Measurements from ENCODE around the gene PRKD2. TPM values are rescaled to one million over a fixed set of nuclear protein-coding genes. Genes with fewer than 3 reads are reported as not detected.
"Not testable (repeated sequence)": the region's sequence is repeated elsewhere in the genome, so short reads cannot be mapped to it uniquely, and the experiment has no call there.

The PRKD2 gene
- total and polyA plus RNA-seq, 5 experiments from 2014 or later: 28.6 to 102 (median 79.7) TPM

GRCh38 chr19:46634045-46634655 lies 82.8 kb downstream of the PRKD2 start:
- H3K4me1 Mint-ChIP-seq: peaks cover 15 to 32% (median 23%) of the 10 kb centered on the region in 4 donors
- peak overlapping the region; percentile 41 to 98 (median 91) for H3K27ac Mint-ChIP-seq
- POLR2A ChIA-PET: interaction anchor here (0.5 to 4.4 kb wide), 7 partner anchors 10 to 94 kb away, joined by 4 to 25 read pairs (median 7); partner anchors contain the start of genes CALM3 and PTGIR
- no peaks in the 10 kb centered on the region for H3K36me3 Mint-ChIP-seq
- no peaks in the 10 kb centered on the region for H3K9me3 Mint-ChIP-seq
- DNase-seq: peak; percentile 86 to 97 (median 93)
- peak overlapping the region in 9 of 10 donors; percentile 79 to 88 (median 85) for H3K4me3 Mint-ChIP-seq
- H3K27me3 Mint-ChIP-seq: peaks cover 0 to 4% (median 0%) of the 10 kb centered on the region in 5 donors
- ATAC-seq: peak; percentile 61 to 78

DNA sequence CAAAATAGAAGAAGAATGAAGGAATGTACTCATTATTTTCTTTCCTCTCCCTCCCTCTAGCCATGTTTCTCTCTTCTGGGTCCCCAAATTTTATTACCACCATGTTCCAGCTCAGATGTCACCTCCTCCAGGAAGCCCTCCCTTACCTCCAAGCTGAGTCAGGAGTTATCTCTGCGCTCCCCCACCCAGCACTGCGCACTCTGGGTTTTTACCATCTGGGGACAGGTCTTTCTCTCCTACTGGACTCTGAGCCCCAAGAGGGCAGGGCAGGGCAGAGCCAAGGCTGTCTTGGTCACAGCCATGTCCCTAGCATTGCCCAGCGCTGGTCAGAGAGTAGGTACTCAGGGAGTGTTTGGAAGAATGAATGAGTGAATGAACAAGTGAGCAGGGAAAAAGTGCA lies 83.8 kb downstream of the PRKD2 start:
- Mint-ChIP-seq H3K4me3 (peak overlapping the region in 9 of 10 donors; percentile 33 to 88 (median 85)), H3K4me1 (peaks cover 18 to 39% (median 25%) of the 10 kb centered on the region in 4 donors), H3K36me3 (no peaks in the 10 kb centered on the region), H3K27ac (peak overlapping the region in 9 of 10 donors; percentile 58 to 98 (median 93)), H3K27me3 (peaks cover 0 to 4% (median 0%) of the 10 kb centered on the region in 5 donors), H3K9me3 (no peaks in the 10 kb centered on the region)
- POLR2A ChIA-PET: interaction anchor here (1.0 to 4.4 kb wide), 7 partner anchors 9 to 32 kb away, joined by 4 to 25 read pairs (median 7); partner anchors contain the start of genes CALM3 and PTGIR
- ATAC-seq: no peak
- DNase-seq: no peak

- H3K27ac Mint-ChIP-seq: peak overlapping the region in 1 of 10 donors; percentile 29
- H3K9me3 Mint-ChIP-seq: no peaks in the 10 kb centered on the region
- H3K27me3 Mint-ChIP-seq: peaks cover 0 to 4% (median 0%) of the 10 kb centered on the region in 5 donors
- DNase-seq: no peak
- H3K4me3 Mint-ChIP-seq: no peak overlapping the region
- no peaks in the 10 kb centered on the region for H3K36me3 Mint-ChIP-seq
- peaks cover 19 to 45% (median 31%) of the 10 kb centered on the region in 4 donors for H3K4me1 Mint-ChIP-seq
- POLR2A ChIA-PET: interaction anchor here (0.6 to 2.3 kb wide), 6 partner anchors 10 to 118 kb away, joined by 3 to 10 read pairs (median 4); no protein-coding TSS in a partner anchor
- no peak for ATAC-seq
Observed at GRCh38 chr19:46631481-46631880, 85.4 kb downstream of the PRKD2 start.

- peaks cover 17 to 43% (median 33%) of the 10 kb centered on the region in 4 donors for H3K4me1 Mint-ChIP-seq
- peaks cover 0 to 4% (median 0%) of the 10 kb centered on the region in 5 donors for H3K27me3 Mint-ChIP-seq
- ATAC-seq (no peak), DNase-seq (no peak)
- no peaks in the 10 kb centered on the region for H3K36me3 Mint-ChIP-seq
- H3K27ac Mint-ChIP-seq: no peak overlapping the region
- H3K4me3 Mint-ChIP-seq: no peak overlapping the region
- POLR2A ChIA-PET: interaction anchor here (0.7 to 2.3 kb wide), 6 partner anchors 9 to 91 kb away, joined by 3 to 10 read pairs (median 6); no protein-coding TSS in a partner anchor
- H3K9me3 Mint-ChIP-seq: no peaks in the 10 kb centered on the region
Observed at GRCh38 chr19:46630586-46631205, 86.2 kb downstream of the PRKD2 start.

GRCh38 chr19:46629546-46630025 lies 87.3 kb downstream of the PRKD2 start:
- no peaks in the 10 kb centered on the region for H3K36me3 Mint-ChIP-seq
- H3K27ac Mint-ChIP-seq: peak overlapping the region in 3 of 10 donors; percentile 62 to 89 (median 77)
- no peak overlapping the region for H3K4me3 Mint-ChIP-seq
- no peaks in the 10 kb centered on the region for H3K9me3 Mint-ChIP-seq
- H3K27me3 Mint-ChIP-seq: peaks cover 0 to 4% (median 0%) of the 10 kb centered on the region in 5 donors
- POLR2A ChIA-PET: interaction anchor here (2.1 to 2.3 kb wide), 2 partner anchors 8 to 12 kb away, joined by 9 to 10 read pairs; no protein-coding TSS in a partner anchor
- no peak for DNase-seq
- peaks cover 18 to 49% (median 39%) of the 10 kb centered on the region in 4 donors for H3K4me1 Mint-ChIP-seq
- no peak for ATAC-seq

- Mint-ChIP-seq H3K4me1 (peaks cover 21 to 47% (median 41%) of the 10 kb centered on the region in 4 donors), H3K27ac (peak overlapping the region in 5 of 10 donors; percentile 6 to 48 (median 20))
- not testable (repeated sequence) for ATAC-seq, H3K27me3 Mint-ChIP-seq, H3K4me3 Mint-ChIP-seq, DNase-seq, H3K36me3 Mint-ChIP-seq, H3K9me3 Mint-ChIP-seq
- POLR2A ChIA-PET: interaction anchor here (2.1 kb wide), 1 partner anchor 12 kb away, joined by 9 read pairs; no protein-coding TSS in a partner anchor
Observed at GRCh38 chr19:46628970-46629369, 87.9 kb downstream of the PRKD2 start.

GRCh38 chr19:46626446-46626845 lies 90.5 kb downstream of the PRKD2 start:
- Mint-ChIP-seq H3K4me3 (no peak overlapping the region), H3K27me3 (peaks cover 0 to 2% (median 0%) of the 10 kb centered on the region in 5 donors), H3K36me3 (no peaks in the 10 kb centered on the region), H3K4me1 (peaks cover 20 to 51% (median 43%) of the 10 kb centered on the region in 4 donors), H3K9me3 (no peaks in the 10 kb centered on the region), H3K27ac (no peak overlapping the region)
- DNase-seq: no peak
- POLR2A ChIA-PET: no interaction called here
- ATAC-seq: no peak

DNA sequence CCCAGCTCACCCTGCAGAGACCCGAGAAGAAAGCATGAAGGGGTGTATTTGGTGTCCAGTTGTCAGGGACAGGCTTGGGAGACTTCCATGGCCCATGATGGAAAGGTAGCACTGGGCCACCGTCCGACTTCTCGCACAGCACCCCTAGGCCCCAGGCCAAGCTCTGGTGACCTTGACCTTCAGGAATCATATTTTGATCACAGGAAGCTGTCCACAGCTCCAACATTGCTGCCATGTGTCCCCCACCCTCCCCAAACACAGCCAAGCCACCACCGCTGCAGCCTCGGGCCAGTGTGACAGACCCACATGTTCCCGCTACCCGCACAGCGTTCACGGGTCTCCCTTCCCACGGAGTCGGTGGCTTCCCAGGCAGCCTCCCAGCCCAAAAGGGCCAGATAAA lies 91.2 kb downstream of the PRKD2 start:
- ATAC-seq (no peak), DNase-seq (no peak)
- Mint-ChIP-seq H3K27me3 (peaks cover 0 to 2% (median 0%) of the 10 kb centered on the region in 5 donors), H3K27ac (peak overlapping the region in 2 of 10 donors; percentile 33 to 38), H3K4me3 (no peak overlapping the region), H3K9me3 (no peaks in the 10 kb centered on the region), H3K4me1 (peaks cover 22 to 58% (median 48%) of the 10 kb centered on the region in 4 donors), H3K36me3 (no peaks in the 10 kb centered on the region)
- POLR2A ChIA-PET: interaction anchor here (0.5 kb wide), 1 partner anchor 1225 kb away, joined by 4 read pairs; no protein-coding TSS in a partner anchor

GRCh38 chr19:46624958-46625661 lies 91.8 kb downstream of the PRKD2 start, which contains the start of gene PTGIR:
PTGIR (minus strand) TSS chr19:46625089; CDS start chr19:46624225, 864 bp downstream.
- DNase-seq (no peak), ATAC-seq (peak in 1 of 2 donors; percentile 31)
- POLR2A ChIA-PET: interaction anchor here (0.6 to 2.0 kb wide), 3 partner anchors 8 to 13 kb away, joined by 3 to 7 read pairs (median 5); no protein-coding TSS in a partner anchor
- Mint-ChIP-seq H3K27ac (peak within 1 kb of the TSS in 9 of 10 donors; percentile 5 to 89 (median 78)), H3K4me3 (peak within 1 kb of the TSS; percentile 12 to 79 (median 51)), H3K9me3 (no peaks in the 10 kb centered on the region), H3K27me3 (peaks cover 0 to 2% (median 0%) of the 10 kb centered on the region in 5 donors), H3K4me1 (peaks cover 23 to 64% (median 53%) of the 10 kb centered on the region in 4 donors), H3K36me3 (no peaks in the 10 kb centered on the region)

All from naive thymus-derived CD8-positive, alpha-beta T cell (primary cell).